H9 (cell line): ENCODE measurements around the gene DGKB. TPM values are rescaled to one million over a fixed set of nuclear protein-coding genes. Genes with fewer than 3 reads are reported as not detected.

Experiments used
- DNase-seq: peaks from one replicate; pipeline ENCODE4 v3.0.0-alpha.2; 2017
- H2AFZ ChIP-seq: one replicate; pipeline ENCODE4 v1.6.1; 2013; ENCODE audit warnings: mild to moderate bottlenecking, low read length, control low read depth, moderate library complexity
- H2AK5ac ChIP-seq: 2 replicates; pipeline ENCODE4 v1.6.1; 2013; ENCODE audit warnings: low read length, control low read depth, mixed read lengths; ENCODE audit not compliant: insufficient read length
- H2BK120ac ChIP-seq: one replicate; pipeline ENCODE4 v1.6.1; 2013; ENCODE audit warnings: low read depth, mild to moderate bottlenecking, low read length, control low read depth, inconsistent platforms; ENCODE audit not compliant: poor library complexity, severe bottlenecking
- H2BK12ac ChIP-seq: 2 replicates; pipeline ENCODE4 v1.6.1; 2013; ENCODE audit warnings: low read length, control low read depth, mixed read lengths, low read depth; ENCODE audit not compliant: insufficient read length
- H2BK15ac ChIP-seq: 2 replicates; pipeline ENCODE4 v1.6.1; 2013; ENCODE audit warnings: low read depth, low read length, control low read depth
- H2BK20ac ChIP-seq: one replicate; pipeline ENCODE4 v1.6.1; 2013; ENCODE audit warnings: low read depth, mild to moderate bottlenecking, low read length, control low read depth, inconsistent platforms; ENCODE audit not compliant: poor library complexity, severe bottlenecking
- H2BK5ac ChIP-seq: 2 replicates; pipeline ENCODE4 v1.6.1; 2013; ENCODE audit warnings: low read length, control low read depth, mixed read lengths; ENCODE audit not compliant: insufficient read length
- H3K14ac ChIP-seq: 2 replicates; pipeline ENCODE4 v1.6.1; 2013; ENCODE audit warnings: low read length, control low read depth; ENCODE audit not compliant: insufficient read depth
- H3K18ac ChIP-seq: 2 replicates; pipeline ENCODE4 v1.6.1; 2013; ENCODE audit warnings: low read depth, mild to moderate bottlenecking, mixed read lengths, low read length, control low read depth; ENCODE audit not compliant: insufficient read length
- H3K23ac ChIP-seq: 2 replicates; pipeline ENCODE4 v1.6.1; 2013; ENCODE audit warnings: low read length, control low read depth, mixed read lengths, low read depth; ENCODE audit not compliant: insufficient read length
- H3K23me2 ChIP-seq: 2 replicates; pipeline ENCODE4 v1.6.1; 2013; ENCODE audit warnings: low read depth, mild to moderate bottlenecking, mixed read lengths, low read length, control low read depth; ENCODE audit not compliant: insufficient read length, poor library complexity, severe bottlenecking
- H3K27ac ChIP-seq: 2 replicates; pipeline ENCODE4 v1.5.1; 2013; ENCODE audit warnings: low read length, control low read depth, mixed read lengths, low read depth; ENCODE audit not compliant: insufficient read length
- H3K27me3 ChIP-seq: 2 replicates; pipeline ENCODE4 v1.6.1; 2013; ENCODE audit warnings: low read length, control low read depth, inconsistent platforms; ENCODE audit not compliant: insufficient read depth
- H3K4ac ChIP-seq: 2 replicates; pipeline ENCODE4 v1.6.1; 2013; ENCODE audit warnings: low read depth, mild to moderate bottlenecking, control low read depth, inconsistent platforms, low read length, moderate library complexity
- H3K4me1 ChIP-seq: 2 replicates; pipeline ENCODE4 v1.6.1; 2013; ENCODE audit warnings: low read length, control low read depth, inconsistent platforms; ENCODE audit not compliant: insufficient read depth
- H3K4me2 ChIP-seq: 2 replicates; pipeline ENCODE4 v1.6.1; 2013; ENCODE audit warnings: low read length, control low read depth, mixed read lengths; ENCODE audit not compliant: insufficient read length, insufficient read depth
- H3K56ac ChIP-seq: 2 replicates; pipeline ENCODE4 v1.6.1; 2013; ENCODE audit warnings: low read depth, mild to moderate bottlenecking, mixed read lengths, low read length, control low read depth; ENCODE audit not compliant: insufficient read length
- H3K79me1 ChIP-seq: 2 replicates; pipeline ENCODE4 v1.6.1; 2013; ENCODE audit warnings: low read depth, mild to moderate bottlenecking, moderate library complexity, low read length, control low read depth, inconsistent platforms; ENCODE audit not compliant: insufficient read depth, poor library complexity, severe bottlenecking
- H3K79me2 ChIP-seq: 2 replicates; pipeline ENCODE4 v1.6.1; 2013; ENCODE audit warnings: low read length, control low read depth, inconsistent platforms; ENCODE audit not compliant: insufficient read depth
- H3K9ac ChIP-seq: 2 replicates; pipeline ENCODE4 v1.6.1; 2013; ENCODE audit warnings: low read length, control low read depth, mixed read lengths; ENCODE audit not compliant: insufficient read length; ENCODE audit errors: extremely low read depth
- H3K9me3 ChIP-seq: one replicate; pipeline ENCODE4 v1.6.1; 2013; ENCODE audit warnings: low read depth, low read length, inconsistent platforms; ENCODE audit not compliant: control insufficient read depth
- H3T11ph ChIP-seq: one replicate; pipeline ENCODE4 v1.6.1; 2013; ENCODE audit warnings: mild to moderate bottlenecking, low read length, control low read depth, inconsistent platforms
- H4K20me1 ChIP-seq: one replicate; pipeline ENCODE4 v1.6.1; 2013; ENCODE audit not compliant: control insufficient read depth, insufficient read length, insufficient read depth
- H4K5ac ChIP-seq: 2 replicates; pipeline ENCODE4 v1.6.1; 2013; ENCODE audit warnings: low read depth, mild to moderate bottlenecking, mixed read lengths, low read length, control low read depth; ENCODE audit not compliant: insufficient read length
- H4K8ac ChIP-seq: replicated peaks from 2 replicates; pipeline ENCODE4 v1.6.1; 2013; ENCODE audit warnings: low read length, control low read depth, mixed read lengths, low read depth; ENCODE audit not compliant: insufficient read length
- H4K91ac ChIP-seq: 2 replicates; pipeline ENCODE4 v1.6.1; 2013; ENCODE audit warnings: low read depth, mild to moderate bottlenecking, moderate library complexity, mixed read lengths, low read length, control low read depth; ENCODE audit not compliant: insufficient read length
- H3K27ac Mint-ChIP-seq, 3 experiments: 2 replicates in 2 of 3; 3 replicates in 1 of 3; pipeline ENCODE4 v1.8.0; 2020 to 2021; ENCODE audit warnings: mixed read lengths in 3 of 3, mild to moderate bottlenecking in 1 of 3, moderate library complexity in 1 of 3
- H3K27me3 Mint-ChIP-seq: 2 replicates; pipeline ENCODE4 v1.8.0; 2021; ENCODE audit warnings: low read depth, mild to moderate bottlenecking, moderate library complexity, mixed read lengths
- H3K36me3 Mint-ChIP-seq, 3 experiments: 2 replicates in 2 of 3; 3 replicates in 1 of 3; pipeline ENCODE4 v1.8.0; 2020 to 2021; ENCODE audit warnings: low read depth in 3 of 3, mixed read lengths in 3 of 3; ENCODE audit not compliant: insufficient read depth in 1 of 3
- H3K4me1 Mint-ChIP-seq, 2 experiments: 2 replicates each; pipeline ENCODE4 v1.8.0; 2020; ENCODE audit warnings: mixed read lengths in 2 of 2
- H3K4me3 Mint-ChIP-seq, 2 experiments: 2 replicates in 1 of 2; 3 replicates in 1 of 2; pipeline ENCODE4 v1.8.0; 2020 to 2021; ENCODE audit warnings: mild to moderate bottlenecking in 2 of 2, mixed read lengths in 2 of 2, moderate library complexity in 1 of 2
- H3K9me3 Mint-ChIP-seq, 2 experiments: 2 replicates in 1 of 2; 3 replicates in 1 of 2; pipeline ENCODE4 v1.8.0; 2020; ENCODE audit warnings: mild to moderate bottlenecking in 2 of 2, mixed read lengths in 2 of 2, moderate library complexity in 1 of 2
- WGBS: extraction: QIAGEN DNeasy Blood & Tissue Kit; methylation state at CpG from one replicate; pipeline ENCODE4 v1.1.7; 2013; ENCODE audit warnings: missing lambda C conversion rate, low lambda C conversion rate, mixed read lengths; ENCODE audit not compliant: insufficient read length; ENCODE audit errors: extremely low coverage; 5-methylcytosine and 5-hydroxymethylcytosine counted together
- total RNA-seq: library from RNA; stranded (reverse); gene quantifications from 2 replicates; pipeline ENCODE4 v1.2.1, GENCODE V29; 2021
- TF ChIP-seq, protein P1 (sequence below): fragments of 200-600 bp; sonication (generic); conservative IDR thresholded peaks from 3 replicates; pipeline ENCODE4 v1.8.0; 2021; ENCODE audit warnings: antibody characterized with exemption, mild to moderate bottlenecking

DGKB gene
- total RNA-seq, 1 experiment from 2014 or later, result 0.26 TPM

GRCh38 chr7:14841869-14842268, 60.7 kb downstream of the DGKB start:
- no peaks in the 10 kb centered on the region; a peak in 1 of 7 replicates for H3K36me3 Mint-ChIP-seq
- Histone ChIP-seq H2AK5ac (no peak overlapping the region), H2BK120ac (no peak overlapping the region), H3K27me3 (no peaks in the 10 kb centered on the region), H3K4me2 (no peak overlapping the region), H2AFZ (no peak overlapping the region), H2BK15ac (no peak overlapping the region), H3K9me3 (no peaks in the 10 kb centered on the region), H3K4ac (no peak overlapping the region), H4K91ac (no peak overlapping the region), H3K27ac (no peak overlapping the region), H4K8ac (no peak overlapping the region), H3K18ac (no peak overlapping the region), H3K14ac (no peak overlapping the region), H2BK12ac (no peak overlapping the region), H3K23me2 (no peaks in the 10 kb centered on the region), H3K79me1 (no peaks in the 10 kb centered on the region), H3K79me2 (no peaks in the 10 kb centered on the region), H4K5ac (no peak overlapping the region), H3K9ac (no peak overlapping the region), H4K20me1 (no peaks in the 10 kb centered on the region), H3K4me1 (peaks cover 4% of the 10 kb centered on the region), H3K23ac (no peak overlapping the region), H3K56ac (no peak overlapping the region), H2BK5ac (no peak overlapping the region), H3T11ph (no peak overlapping the region), H2BK20ac (no peak overlapping the region)
- no peaks in the 10 kb centered on the region for H3K9me3 Mint-ChIP-seq
- H3K27me3 Mint-ChIP-seq, result no peaks in the 10 kb centered on the region
- H3K27ac Mint-ChIP-seq, result no peak overlapping the region
- TF ChIP-seq, protein P1, sequence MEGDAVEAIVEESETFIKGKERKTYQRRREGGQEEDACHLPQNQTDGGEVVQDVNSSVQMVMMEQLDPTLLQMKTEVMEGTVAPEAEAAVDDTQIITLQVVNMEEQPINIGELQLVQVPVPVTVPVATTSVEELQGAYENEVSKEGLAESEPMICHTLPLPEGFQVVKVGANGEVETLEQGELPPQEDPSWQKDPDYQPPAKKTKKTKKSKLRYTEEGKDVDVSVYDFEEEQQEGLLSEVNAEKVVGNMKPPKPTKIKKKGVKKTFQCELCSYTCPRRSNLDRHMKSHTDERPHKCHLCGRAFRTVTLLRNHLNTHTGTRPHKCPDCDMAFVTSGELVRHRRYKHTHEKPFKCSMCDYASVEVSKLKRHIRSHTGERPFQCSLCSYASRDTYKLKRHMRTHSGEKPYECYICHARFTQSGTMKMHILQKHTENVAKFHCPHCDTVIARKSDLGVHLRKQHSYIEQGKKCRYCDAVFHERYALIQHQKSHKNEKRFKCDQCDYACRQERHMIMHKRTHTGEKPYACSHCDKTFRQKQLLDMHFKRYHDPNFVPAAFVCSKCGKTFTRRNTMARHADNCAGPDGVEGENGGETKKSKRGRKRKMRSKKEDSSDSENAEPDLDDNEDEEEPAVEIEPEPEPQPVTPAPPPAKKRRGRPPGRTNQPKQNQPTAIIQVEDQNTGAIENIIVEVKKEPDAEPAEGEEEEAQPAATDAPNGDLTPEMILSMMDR, result no peak
- WGBS, result no CpG with 5 or more reads among the region's 1 CpG
- peaks cover 16 to 22% of the 10 kb centered on the region in 2 experiments for H3K4me1 Mint-ChIP-seq
- DNase-seq, result no peak
- H3K4me3 Mint-ChIP-seq, result no peak overlapping the region
